Activated T-cell treated with anti-CD3 and anti-CD28 coated beads, Interleukin-2, amount 50 U/mL, for 4 hours (primary cell): ENCODE results near the gene MAGI1. TPM values are rescaled to one million over a fixed set of nuclear protein-coding genes. Genes with fewer than 3 reads are reported as not detected.

Experiments used
- ATAC-seq, 2 donors: fragments of 200-7000 bp; cut with Tn5 transposase; one replicate each; pipeline ENCODE4 v1.10.0; 2021
- DNase-seq: peaks from one replicate; pipeline ENCODE4 v3.0.0-alpha.2; 2020
- H3K27me3 Mint-ChIP-seq: one replicate; pipeline ENCODE4 v1.8.0; 2021; ENCODE audit warnings: low read depth, mixed read lengths
- H3K36me3 Mint-ChIP-seq: one replicate; pipeline ENCODE4 v1.8.0; 2022; ENCODE audit warnings: mixed read lengths; ENCODE audit not compliant: insufficient read depth
- H3K4me1 Mint-ChIP-seq: one replicate; pipeline ENCODE4 v1.8.0; 2021; ENCODE audit warnings: low read depth, mixed read lengths
- H3K4me3 Mint-ChIP-seq: one replicate; pipeline ENCODE4 v1.8.0; 2021; ENCODE audit warnings: mild to moderate bottlenecking, moderate library complexity, mixed read lengths
- H3K9me3 Mint-ChIP-seq: one replicate; pipeline ENCODE4 v1.8.0; 2021; ENCODE audit warnings: mixed read lengths
- total RNA-seq, 3 donors: library from RNA; stranded (reverse); gene quantifications; one replicate each; pipeline ENCODE4 v1.2.1, GENCODE V29; 2021

The MAGI1 gene
- total RNA-seq, 3 donors from 2014 or later: 0.45 to 0.76 (median 0.46) TPM

DNA sequence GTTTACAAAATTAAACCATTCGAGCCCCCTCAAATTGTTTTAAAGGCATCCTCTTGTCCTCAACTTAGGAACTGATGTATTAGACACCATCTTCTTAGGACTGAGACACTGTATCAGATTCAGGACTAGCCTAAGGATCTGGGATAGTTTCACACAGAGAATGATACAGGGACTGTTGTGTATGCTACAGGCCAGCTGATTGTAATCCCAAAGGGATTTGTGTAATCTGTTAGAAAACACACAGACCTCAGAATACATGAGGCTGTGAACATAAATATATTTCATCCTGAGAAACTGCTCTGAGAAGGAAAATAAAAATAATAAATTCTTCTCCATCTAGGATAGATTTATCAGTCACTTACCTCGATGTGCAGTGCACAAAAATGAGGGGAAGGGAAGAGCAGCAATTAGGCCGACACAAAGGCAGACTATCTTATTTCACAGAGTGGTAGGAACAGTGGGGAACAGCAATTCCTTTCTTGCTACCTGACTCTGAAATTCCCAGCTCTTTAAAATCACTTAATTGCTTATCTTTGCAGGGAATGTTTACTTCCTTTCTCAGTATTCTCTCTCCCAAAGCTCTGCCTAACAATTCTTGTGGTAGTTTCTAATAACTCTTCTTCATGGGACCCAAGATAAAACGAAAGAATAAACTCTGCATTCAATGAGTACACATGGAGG lies 322.5 kb downstream of the MAGI1 start:
- no peaks in the 10 kb centered on the region for H3K36me3 Mint-ChIP-seq
- H3K9me3 Mint-ChIP-seq: no peaks in the 10 kb centered on the region
- peaks cover 2% of the 10 kb centered on the region for H3K27me3 Mint-ChIP-seq
- no peak for ATAC-seq
- no peaks in the 10 kb centered on the region for H3K4me1 Mint-ChIP-seq
- DNase-seq: no peak
- no peak overlapping the region for H3K4me3 Mint-ChIP-seq

DNA sequence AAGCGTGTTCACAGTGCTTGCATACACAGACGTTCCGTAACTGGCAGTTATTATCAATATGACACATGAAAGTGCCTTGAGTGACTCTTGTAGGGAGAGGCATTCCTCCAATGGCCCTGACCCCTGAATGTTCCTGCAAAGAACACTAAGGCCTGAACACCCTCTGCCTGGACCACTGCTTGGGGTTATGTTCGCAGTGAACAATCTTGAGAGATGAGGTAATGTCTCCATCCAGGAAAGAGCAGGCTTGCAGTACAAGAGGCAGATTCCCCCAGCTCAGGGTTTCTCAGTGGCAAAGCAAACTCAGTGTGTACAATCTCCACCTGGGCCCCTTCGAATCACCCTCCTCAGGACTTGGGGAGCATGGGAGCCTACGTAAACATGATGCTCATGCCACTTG lies 324.6 kb downstream of the MAGI1 start:
- peaks cover 2% of the 10 kb centered on the region for H3K27me3 Mint-ChIP-seq
- H3K4me1 Mint-ChIP-seq: no peaks in the 10 kb centered on the region
- DNase-seq (no peak), ATAC-seq (no peak)
- no peaks in the 10 kb centered on the region for H3K9me3 Mint-ChIP-seq
- H3K4me3 Mint-ChIP-seq: no peak overlapping the region
- no peaks in the 10 kb centered on the region for H3K36me3 Mint-ChIP-seq

DNA sequence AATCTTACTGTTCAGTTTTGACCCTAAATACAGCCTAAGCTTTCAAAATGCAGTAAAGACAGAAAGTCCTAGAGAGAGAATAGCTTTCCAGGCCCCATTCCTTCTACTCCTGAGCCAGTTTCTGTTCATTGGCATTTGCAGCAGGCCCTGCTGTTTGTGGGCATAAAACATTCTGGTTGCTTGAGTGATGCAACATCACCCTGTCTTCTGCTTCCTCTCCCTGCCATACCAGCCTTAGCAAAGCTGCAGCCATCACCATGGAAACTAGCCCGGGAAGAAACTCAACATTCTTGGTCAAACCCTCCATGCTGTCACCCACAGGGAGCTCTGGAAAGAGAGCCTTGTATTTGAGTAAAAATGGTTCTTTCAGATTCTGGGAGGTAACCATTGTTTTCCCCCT lies 325.7 kb downstream of the MAGI1 start:
- DNase-seq: no peak
- Mint-ChIP-seq H3K4me1 (no peaks in the 10 kb centered on the region), H3K27me3 (peaks cover 2% of the 10 kb centered on the region), H3K36me3 (no peaks in the 10 kb centered on the region), H3K9me3 (no peaks in the 10 kb centered on the region), H3K4me3 (no peak overlapping the region)
- ATAC-seq: no peak

DNA sequence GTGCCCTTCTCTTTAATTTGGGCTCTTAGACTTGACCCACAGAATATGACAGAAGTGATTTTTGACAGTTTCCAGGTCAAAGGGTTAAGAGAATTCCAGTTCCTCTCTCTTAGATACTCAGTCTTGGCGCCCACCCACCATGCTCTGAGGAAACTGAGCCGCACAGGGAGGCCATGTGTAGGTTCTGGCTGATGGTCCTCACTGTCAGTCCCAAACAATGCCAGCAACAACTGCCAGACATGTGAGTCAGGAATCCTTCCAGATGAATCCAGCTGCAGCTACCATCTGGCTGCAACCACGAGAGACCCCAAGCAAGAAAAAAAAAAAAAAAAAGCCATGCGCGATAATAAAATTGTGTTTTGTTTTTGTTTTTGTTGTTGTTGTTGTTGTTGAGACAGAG lies 326.6 kb downstream of the MAGI1 start:
- ATAC-seq: no peak
- no peaks in the 10 kb centered on the region for H3K4me1 Mint-ChIP-seq
- DNase-seq: no peak
- H3K9me3 Mint-ChIP-seq: no peaks in the 10 kb centered on the region
- no peak overlapping the region for H3K4me3 Mint-ChIP-seq
- peaks cover 2% of the 10 kb centered on the region for H3K27me3 Mint-ChIP-seq
- H3K36me3 Mint-ChIP-seq: no peaks in the 10 kb centered on the region

DNA sequence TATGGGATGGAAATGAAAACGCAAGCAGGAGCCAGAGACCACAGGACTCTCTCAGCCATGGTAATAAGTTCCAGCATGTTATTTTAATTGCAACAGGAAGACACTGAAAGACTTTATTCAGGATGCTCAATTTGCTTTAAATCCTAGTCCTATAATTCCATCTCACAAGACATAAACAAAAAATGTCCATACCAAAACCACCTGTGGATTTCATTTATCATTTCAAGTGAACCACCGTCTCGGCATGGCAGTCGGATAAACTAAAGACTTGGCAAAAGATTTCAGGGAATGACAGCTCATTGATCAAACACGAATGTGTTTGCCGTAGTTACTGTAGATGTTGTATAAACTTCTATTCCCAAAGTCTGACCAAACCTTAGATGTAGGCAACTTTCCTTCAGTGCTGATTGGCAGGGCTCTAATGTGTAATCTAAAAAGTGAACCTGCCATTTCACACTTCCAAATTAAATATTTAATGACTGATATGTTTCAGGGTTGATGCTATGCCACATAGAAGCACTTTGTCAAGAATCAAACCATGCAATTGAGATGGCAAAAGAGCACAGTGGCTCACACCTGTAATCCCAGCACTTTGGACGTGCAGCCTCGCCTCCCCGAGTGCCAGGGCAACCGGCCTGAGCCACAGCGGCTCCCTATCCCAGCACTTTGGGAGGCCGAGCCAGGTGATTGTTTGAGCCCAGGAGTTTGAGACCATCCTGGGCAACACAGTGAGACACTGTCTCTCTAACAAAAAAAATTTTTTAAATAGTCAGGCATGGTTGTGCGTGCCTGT lies 331.7 kb downstream of the MAGI1 start:
- Mint-ChIP-seq H3K9me3 (no peaks in the 10 kb centered on the region), H3K36me3 (no peaks in the 10 kb centered on the region), H3K4me3 (no peak overlapping the region), H3K4me1 (no peaks in the 10 kb centered on the region), H3K27me3 (no peaks in the 10 kb centered on the region)
- ATAC-seq (no peak), DNase-seq (no peak)

DNA sequence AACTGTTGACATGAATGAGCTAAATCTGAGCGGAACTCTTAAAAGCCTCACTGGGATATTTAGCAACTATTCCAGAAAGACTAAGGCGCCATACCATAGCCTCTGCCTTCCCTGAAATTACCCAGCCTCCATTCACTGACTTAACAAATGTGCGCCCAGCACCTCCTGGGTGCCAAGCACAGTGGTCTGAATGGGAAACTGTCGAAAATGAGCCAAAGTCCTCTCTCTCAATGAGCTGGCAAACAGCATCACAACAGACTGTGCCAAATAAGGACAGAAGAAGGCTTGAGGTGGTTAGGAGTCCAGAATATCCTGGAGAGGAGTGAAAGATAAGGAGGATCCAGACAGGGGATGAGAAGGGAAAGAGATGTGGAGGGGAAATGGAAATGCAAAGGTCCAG lies 332.4 kb downstream of the MAGI1 start:
- DNase-seq (no peak), ATAC-seq (no peak)
- Mint-ChIP-seq H3K9me3 (no peaks in the 10 kb centered on the region), H3K27me3 (no peaks in the 10 kb centered on the region), H3K4me3 (no peak overlapping the region), H3K36me3 (no peaks in the 10 kb centered on the region), H3K4me1 (no peaks in the 10 kb centered on the region)

DNA sequence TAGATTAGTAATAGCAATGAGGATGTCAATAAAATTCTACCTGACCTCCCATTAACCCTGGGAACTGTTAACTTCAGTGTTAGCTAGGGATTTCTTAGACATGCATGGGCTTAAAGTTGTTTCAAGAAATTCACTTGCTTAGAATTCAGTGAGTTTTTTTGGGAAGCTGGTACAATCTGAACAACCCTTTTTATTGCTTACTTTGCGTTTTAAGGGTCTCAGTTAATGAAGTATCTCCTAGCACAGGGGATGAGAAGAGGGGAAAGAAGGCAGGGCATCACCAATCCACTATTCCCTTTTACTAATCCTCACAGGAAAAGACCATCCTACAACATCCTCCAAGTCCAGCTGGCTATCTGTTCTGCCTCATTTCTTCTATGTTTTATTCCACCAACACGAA lies 334.9 kb downstream of the MAGI1 start:
- DNase-seq (no peak), ATAC-seq (no peak)
- Mint-ChIP-seq H3K4me3 (no peak overlapping the region), H3K36me3 (no peaks in the 10 kb centered on the region), H3K9me3 (no peaks in the 10 kb centered on the region), H3K4me1 (no peaks in the 10 kb centered on the region), H3K27me3 (no peaks in the 10 kb centered on the region)

DNA sequence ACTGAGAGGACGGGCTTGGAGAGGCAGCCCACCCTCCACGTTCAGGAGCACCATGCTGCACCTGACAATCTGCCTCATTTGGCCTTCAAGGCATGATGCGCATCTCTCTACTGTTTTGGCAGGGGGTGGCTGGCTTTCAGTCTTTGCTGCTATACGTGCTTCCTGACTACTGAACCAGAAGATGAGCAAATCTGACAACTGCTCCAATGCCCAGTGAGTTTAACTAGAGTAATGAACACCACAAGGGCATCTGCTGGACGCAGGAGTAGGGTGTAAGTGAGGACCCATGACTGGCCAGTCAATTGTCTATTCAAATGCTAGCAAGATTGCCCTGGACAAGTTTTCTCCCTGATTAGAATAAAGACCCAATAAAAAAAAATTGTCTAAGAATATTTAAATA lies 335.7 kb downstream of the MAGI1 start:
- Mint-ChIP-seq H3K4me3 (no peak overlapping the region), H3K9me3 (no peaks in the 10 kb centered on the region), H3K27me3 (no peaks in the 10 kb centered on the region)

DNA sequence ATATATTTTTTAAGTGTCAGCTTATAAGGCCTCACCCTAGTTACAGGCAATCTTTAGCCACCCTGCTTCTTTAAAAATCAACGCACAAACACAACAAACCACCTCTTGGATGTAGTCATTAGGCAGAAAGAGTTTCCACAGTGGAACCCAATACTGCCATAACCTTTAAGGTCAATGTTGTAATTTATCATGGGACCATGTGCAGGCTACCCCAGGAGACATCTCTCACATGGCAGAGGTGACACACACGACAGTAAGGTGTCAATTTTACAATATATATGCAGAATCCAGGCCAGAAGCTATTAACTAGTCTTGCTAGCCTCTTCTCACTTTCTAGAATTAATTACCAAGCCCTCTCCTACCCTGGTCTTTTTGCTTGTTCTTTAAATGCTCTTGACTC lies 336.5 kb downstream of the MAGI1 start:
- Mint-ChIP-seq H3K27me3 (no peaks in the 10 kb centered on the region), H3K36me3 (no peaks in the 10 kb centered on the region), H3K4me1 (no peaks in the 10 kb centered on the region), H3K9me3 (no peaks in the 10 kb centered on the region), H3K4me3 (no peak overlapping the region)
- no peak for DNase-seq
- no peak for ATAC-seq

More for the DNA sequence above, 335.7 kb downstream of the MAGI1 start:
- DNase-seq: no peak
- H3K4me1 Mint-ChIP-seq: no peaks in the 10 kb centered on the region
- H3K36me3 Mint-ChIP-seq: no peaks in the 10 kb centered on the region
- no peak for ATAC-seq

DNA sequence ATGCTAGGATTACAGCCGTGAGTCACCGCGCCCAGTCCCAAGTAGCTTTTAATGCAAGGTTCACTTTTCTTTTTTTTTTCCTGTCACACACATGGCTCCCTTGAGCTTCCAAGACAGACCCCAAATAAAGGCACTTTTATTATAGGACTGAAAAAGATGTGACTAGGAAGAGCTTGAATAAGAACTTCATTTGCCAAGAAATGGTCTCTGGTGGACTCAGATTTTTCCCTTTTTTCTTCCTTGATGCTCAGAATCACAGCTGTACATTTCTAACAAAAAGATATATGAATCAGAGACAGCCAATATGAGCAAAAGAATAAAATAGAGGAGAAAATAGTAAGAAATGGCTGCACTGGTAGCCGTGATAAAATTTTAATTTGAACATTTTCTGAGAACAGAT lies 337.2 kb downstream of the MAGI1 start:
- no peak for DNase-seq
- Mint-ChIP-seq H3K9me3 (no peaks in the 10 kb centered on the region), H3K27me3 (no peaks in the 10 kb centered on the region), H3K4me3 (no peak overlapping the region), H3K36me3 (no peaks in the 10 kb centered on the region), H3K4me1 (no peaks in the 10 kb centered on the region)
- ATAC-seq: no peak

DNA sequence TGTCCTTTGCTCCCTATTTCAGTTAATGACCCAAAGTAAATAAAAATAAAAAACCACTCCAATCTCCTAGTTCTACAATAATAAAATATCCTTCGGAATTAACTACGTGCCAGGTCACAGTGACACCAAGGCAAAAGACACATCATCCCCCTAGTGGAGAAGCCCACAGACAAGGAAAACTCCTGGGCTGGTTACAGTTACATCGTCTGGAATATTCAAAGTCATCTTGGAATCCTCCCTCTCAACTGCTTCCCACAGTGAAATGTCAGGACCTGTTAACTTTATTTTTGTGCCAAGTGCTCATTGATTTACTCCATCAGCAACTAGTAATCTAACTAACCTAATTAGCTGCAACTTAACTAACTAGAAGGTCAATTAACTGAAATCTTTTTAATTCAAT lies 349.3 kb downstream of the MAGI1 start:
- Mint-ChIP-seq H3K4me3 (no peak overlapping the region), H3K9me3 (peaks cover 3% of the 10 kb centered on the region), H3K36me3 (no peaks in the 10 kb centered on the region), H3K27me3 (no peaks in the 10 kb centered on the region), H3K4me1 (no peaks in the 10 kb centered on the region)
- DNase-seq: no peak
- no peak for ATAC-seq

DNA sequence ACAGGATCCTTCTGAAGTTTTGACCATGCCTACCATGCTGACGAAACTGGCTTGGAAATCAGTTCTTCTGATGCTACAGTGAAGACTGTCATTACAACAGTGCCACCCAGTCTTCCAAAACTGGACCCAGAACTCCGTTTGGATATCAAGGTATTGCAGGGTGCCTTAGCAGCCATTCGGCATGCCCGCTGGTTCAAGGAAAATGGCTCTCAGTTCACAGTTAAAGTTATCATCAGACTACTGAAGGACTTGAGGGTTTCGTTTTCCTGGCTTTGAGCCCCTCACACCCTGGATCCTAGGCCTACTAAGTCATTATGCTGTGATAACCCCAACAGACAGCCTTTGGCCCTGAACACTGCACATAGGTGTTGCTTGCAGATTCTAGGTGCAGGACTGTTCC lies 351.0 kb downstream of the MAGI1 start:
- no peak overlapping the region for H3K4me3 Mint-ChIP-seq
- DNase-seq (no peak), ATAC-seq (no peak)
- H3K9me3 Mint-ChIP-seq: peaks cover 3% of the 10 kb centered on the region
- H3K4me1 Mint-ChIP-seq: no peaks in the 10 kb centered on the region
- H3K27me3 Mint-ChIP-seq: no peaks in the 10 kb centered on the region
- H3K36me3 Mint-ChIP-seq: no peaks in the 10 kb centered on the region

DNA sequence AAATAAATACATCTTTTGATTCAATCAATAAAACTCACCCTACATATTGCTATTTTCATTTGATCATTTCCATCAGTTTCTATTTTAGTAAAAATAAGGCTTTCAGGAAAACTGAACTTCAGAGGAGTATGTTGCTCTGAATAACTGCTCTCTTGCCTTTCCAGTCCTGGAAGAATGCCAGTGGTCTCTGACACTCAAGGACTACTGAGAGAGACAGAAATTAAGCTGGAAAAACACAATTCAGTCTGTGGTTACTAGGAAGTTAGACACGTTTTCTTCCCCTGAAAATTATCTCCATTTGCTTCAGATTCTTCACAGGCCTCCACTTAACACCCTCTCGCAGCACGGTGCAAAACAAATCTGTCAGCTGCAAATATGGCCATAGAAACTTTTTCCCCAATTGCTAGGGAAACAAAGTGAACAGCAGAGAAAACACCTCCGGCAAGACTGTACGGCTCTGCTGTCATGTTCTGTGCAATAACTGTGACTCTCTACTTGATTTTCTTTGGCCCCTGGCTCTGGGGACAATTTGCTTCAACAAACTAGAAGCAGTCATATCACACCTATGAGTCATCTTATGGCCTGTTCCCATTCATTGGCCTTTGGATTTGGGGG lies 353.0 kb downstream of the MAGI1 start:
- H3K4me1 Mint-ChIP-seq: no peaks in the 10 kb centered on the region
- H3K4me3 Mint-ChIP-seq: no peak overlapping the region
- no peaks in the 10 kb centered on the region for H3K27me3 Mint-ChIP-seq
- no peak for DNase-seq
- no peak for ATAC-seq
- no peaks in the 10 kb centered on the region for H3K36me3 Mint-ChIP-seq
- peaks cover 3% of the 10 kb centered on the region for H3K9me3 Mint-ChIP-seq

DNA sequence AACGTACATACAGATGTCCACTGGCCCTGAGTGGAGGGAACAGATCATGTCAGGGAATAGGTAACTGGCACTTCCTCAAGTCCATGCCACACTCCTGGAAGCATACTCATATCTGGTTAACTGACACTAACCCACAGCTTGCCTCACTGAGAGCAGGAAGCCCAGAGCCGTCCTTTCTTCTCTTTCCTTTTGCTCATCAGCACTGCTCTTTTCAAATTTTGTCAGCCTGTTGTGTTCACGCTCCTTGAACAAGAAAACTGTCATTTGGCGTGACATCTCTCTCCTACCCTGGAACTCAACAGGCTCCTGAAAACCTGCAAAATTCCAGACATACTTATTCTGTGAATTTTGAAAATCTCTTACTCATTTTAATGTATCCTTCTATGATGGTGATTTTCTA lies 360.2 kb downstream of the MAGI1 start:
- no peaks in the 10 kb centered on the region for H3K27me3 Mint-ChIP-seq
- ATAC-seq: no peak
- H3K4me3 Mint-ChIP-seq: no peak overlapping the region

DNA sequence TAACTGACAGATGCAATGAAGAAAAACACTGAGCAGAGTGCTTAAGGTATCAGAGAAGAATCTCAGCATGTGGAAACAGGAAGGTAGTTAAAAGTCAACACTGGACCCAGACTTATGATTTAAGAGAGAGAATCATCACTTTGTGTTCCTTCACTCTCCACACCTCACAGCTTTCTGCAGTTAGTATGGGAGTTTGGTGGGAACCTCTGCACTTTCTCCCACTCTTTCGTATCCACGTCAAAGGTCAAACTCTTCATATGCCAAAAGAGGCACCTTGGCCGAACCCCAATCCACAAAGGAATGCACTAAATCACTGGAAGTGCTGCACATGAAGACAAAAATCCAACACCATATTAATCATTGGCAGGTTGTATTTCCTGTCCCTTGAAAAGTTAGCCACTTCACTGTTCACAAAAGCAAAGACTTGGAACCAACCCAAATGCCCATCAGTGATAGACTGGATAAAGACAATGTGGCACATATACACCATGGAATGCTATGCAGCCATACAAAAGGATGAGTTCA lies 361.2 kb downstream of the MAGI1 start:
- DNase-seq: no peak
- no peaks in the 10 kb centered on the region for H3K36me3 Mint-ChIP-seq
- no peaks in the 10 kb centered on the region for H3K27me3 Mint-ChIP-seq
- no peaks in the 10 kb centered on the region for H3K9me3 Mint-ChIP-seq
- no peak for ATAC-seq
- H3K4me1 Mint-ChIP-seq: no peaks in the 10 kb centered on the region
- no peak overlapping the region for H3K4me3 Mint-ChIP-seq

More for the DNA sequence above, 360.2 kb downstream of the MAGI1 start:
- no peaks in the 10 kb centered on the region for H3K9me3 Mint-ChIP-seq
- no peaks in the 10 kb centered on the region for H3K36me3 Mint-ChIP-seq
- H3K4me1 Mint-ChIP-seq: no peaks in the 10 kb centered on the region
- no peak for DNase-seq
